HG02610 (cell line): ENCODE measurements around the gene PRR7.

Experiments
- ATAC-seq: cut with Tn5 transposase; IDR thresholded peaks from one replicate; pipeline ENCODE4 v1.9.1; 2021; ENCODE audit warnings: mild to moderate bottlenecking, moderate library complexity; ENCODE audit not compliant: unreplicated experiment

PRR7 gene

GRCh38 chr5:177466861-177467260 is 20.2 kb downstream of the PRR7 start:
- no peak for ATAC-seq

- ATAC-seq: no peak
Observed at GRCh38 chr5:177467436-177467835, 20.8 kb downstream of the PRR7 start.

GRCh38 chr5:177468329-177468684 is 21.7 kb downstream of the PRR7 start:
- no peak for ATAC-seq

GRCh38 chr5:177468685-177469628 is 22.3 kb downstream of the PRR7 start:
- ATAC-seq: no peak

GRCh38 chr5:177469750-177470525 is 23.3 kb downstream of the PRR7 start:
- no peak for ATAC-seq

GRCh38 chr5:177470759-177471536 is 24.3 kb downstream of the PRR7 start:
- no peak for ATAC-seq

GRCh38 chr5:177471610-177472356 is 25.2 kb downstream of the PRR7 start:
- no peak for ATAC-seq

- ATAC-seq: no peak
Observed at GRCh38 chr5:177472460-177473442, 26.1 kb downstream of the PRR7 start.

- no peak for ATAC-seq
Observed at GRCh38 chr5:177473443-177474001, 26.9 kb downstream of the PRR7 start, which contains the start of gene DBN1. Gene DBN1, minus strand, starts transcription at chr5:177473634. Its CDS starts 113 bp downstream, at chr5:177473521.

- no peak for ATAC-seq
Observed at GRCh38 chr5:177474002-177474476, 27.4 kb downstream of the PRR7 start.

GRCh38 chr5:177474846-177475562 is 28.4 kb downstream of the PRR7 start:
- ATAC-seq: no peak

GRCh38 chr5:177475563-177476427 is 29.2 kb downstream of the PRR7 start:
- ATAC-seq: no peak

GRCh38 chr5:177476531-177477233 is 30.1 kb downstream of the PRR7 start:
- no peak for ATAC-seq

- ATAC-seq: no peak
Observed at GRCh38 chr5:177477701-177478477, 31.3 kb downstream of the PRR7 start.

- ATAC-seq: no peak
Observed at GRCh38 chr5:177478711-177479646, 32.4 kb downstream of the PRR7 start.
